HepG2 (cell line): ENCODE measurements around the gene LGI4.

Source experiments
- CBX2 ChIP-seq, 2 experiments: fragments of 200-600 bp in 1 of 2; sonication (generic); formaldehyde crosslinking in 1 of 2; IDR thresholded peaks; 2 replicates each; pipeline versions ENCODE4 v1.7.0 to v1.8.1; 2018 to 2022; ENCODE audit warnings: low read depth in 2 of 2, low read length in 1 of 2, mild to moderate bottlenecking in 1 of 2, missing genetic modification reagents in 1 of 2
- CTCF ChIP-seq: sonication (generic); formaldehyde crosslinking; IDR thresholded peaks from 2 replicates; pipeline ENCODE4 v1.5.0; 2020; ENCODE audit warnings: mild to moderate bottlenecking, missing genetic modification reagents, moderate library complexity
- JUND ChIP-seq: sonication (generic); formaldehyde crosslinking; IDR thresholded peaks from 2 replicates; pipeline ENCODE4 v1.8.0; 2022; ENCODE audit warnings: mild to moderate bottlenecking, missing genetic modification reagents
- MAZ ChIP-seq, 2 experiments: sonication (generic) in 1 of 2; formaldehyde crosslinking in 1 of 2; IDR thresholded peaks; 2 replicates each; pipeline versions ENCODE4 v1.5.0 to v1.6.1; 2012 to 2020; ENCODE audit warnings: low read depth in 2 of 2, mild to moderate bottlenecking in 2 of 2, borderline replicate concordance in 1 of 2, improper control_type of control experiment in 1 of 2, low read length in 1 of 2, missing genetic modification reagents in 1 of 2, moderate library complexity in 1 of 2
- NFATC3 ChIP-seq: sonication (generic); formaldehyde crosslinking; IDR thresholded peaks from 2 replicates; pipeline ENCODE4 v1.5.1; 2020; ENCODE audit warnings: mild to moderate bottlenecking, missing genetic modification reagents
- POLR2A ChIP-seq, 2 experiments: IDR thresholded peaks; 2 replicates each; pipeline ENCODE4 v1.6.1; 2011; ENCODE audit warnings: low read depth in 2 of 2, low read length in 2 of 2, mild to moderate bottlenecking in 1 of 2, moderate library complexity in 1 of 2; ENCODE audit not compliant: insufficient read depth in 1 of 2
- RAD21 ChIP-seq: fragments of 450-650 bp; formaldehyde crosslinking; IDR thresholded peaks from 2 replicates; pipeline ENCODE4 v1.5.0; 2020; ENCODE audit warnings: mild to moderate bottlenecking
- SP1 ChIP-seq, 2 experiments: fragments of 450-650 bp in 1 of 2; sonication (generic) in 1 of 2; formaldehyde crosslinking in 1 of 2; IDR thresholded peaks; 2 replicates each; pipeline versions ENCODE4 v1.4.0 to v1.6.1; 2016 to 2020; ENCODE audit warnings: missing genetic modification reagents in 1 of 2
- SP4 ChIP-seq: sonication (generic); formaldehyde crosslinking; IDR thresholded peaks from 2 replicates; pipeline ENCODE4 v1.8.1; 2023; ENCODE audit warnings: mild to moderate bottlenecking, missing genetic modification reagents
- TFE3 ChIP-seq: IDR thresholded peaks from 2 replicates; pipeline ENCODE4 v1.6.1; 2016
- ZNF644 ChIP-seq: IDR thresholded peaks from 2 replicates; pipeline ENCODE4 v1.6.1; 2016; ENCODE audit warnings: low read depth
- ZSCAN30 ChIP-seq: sonication (generic); formaldehyde crosslinking; IDR thresholded peaks from 2 replicates; pipeline ENCODE4 v1.5.0; 2020; ENCODE audit warnings: mild to moderate bottlenecking, missing genetic modification reagents
- TF ChIP-seq, protein P1 (sequence below): sonication (generic); formaldehyde crosslinking; IDR thresholded peaks from 2 replicates; pipeline ENCODE4 v1.4.0; 2020; ENCODE audit warnings: mild to moderate bottlenecking, missing genetic modification reagents

DNA sequence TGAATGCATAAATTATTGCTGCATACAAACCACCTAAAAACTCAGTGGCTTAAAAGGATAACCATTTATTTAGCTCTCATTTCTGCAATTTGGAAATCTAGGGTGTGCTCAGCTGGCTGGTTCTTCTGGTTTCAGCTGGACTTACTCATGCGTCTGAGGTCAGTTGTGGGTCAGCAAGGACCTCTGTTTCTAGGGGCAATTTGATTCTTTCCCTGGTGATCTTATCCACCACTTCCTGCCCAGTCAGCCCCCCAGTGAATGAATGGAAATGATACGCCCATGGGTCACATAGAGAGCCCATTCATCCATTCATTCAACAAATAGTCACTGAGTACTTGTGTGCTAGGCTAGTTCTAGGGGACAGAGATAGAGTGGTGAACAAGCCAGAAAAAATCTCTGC is 29.6 kb upstream of the LGI4 start:
- TF ChIP-seq NFATC3 (CRISPR knock-in tag) (no peak), SP4 (no peak), JUND (CRISPR knock-in tag) (no peak), POLR2A (IDR thresholded peaks at IDR 0.05; ENCODE audit: insufficient read depth in 1 of 2, low read depth in 2 of 2, low read length in 2 of 2) (no peak), ZNF644 (no peak), CTCF (no peak), RAD21 (CRISPR knock-in tag) (no peak), ZSCAN30 (CRISPR knock-in tag) (no peak), MAZ (IDR thresholded peaks at IDR 0.05; ENCODE audit: borderline replicate concordance, low read depth, low read length) (no peak), MAZ (CRISPR knock-in tag; IDR thresholded peaks at IDR 0.05; ENCODE audit: low read depth) (no peak), SP1 (IDR thresholded peaks at IDR 0.05) (no peak), SP1 (CRISPR knock-in tag; IDR thresholded peaks at IDR 0.05) (no peak), TFE3 (CRISPR knock-in tag) (no peak), CBX2 (IDR thresholded peaks at IDR 0.05; ENCODE audit: low read depth, low read length) (no peak), CBX2 (CRISPR knock-in tag; IDR thresholded peaks at IDR 0.05; ENCODE audit: low read depth) (no peak)
- TF ChIP-seq, protein P1, sequence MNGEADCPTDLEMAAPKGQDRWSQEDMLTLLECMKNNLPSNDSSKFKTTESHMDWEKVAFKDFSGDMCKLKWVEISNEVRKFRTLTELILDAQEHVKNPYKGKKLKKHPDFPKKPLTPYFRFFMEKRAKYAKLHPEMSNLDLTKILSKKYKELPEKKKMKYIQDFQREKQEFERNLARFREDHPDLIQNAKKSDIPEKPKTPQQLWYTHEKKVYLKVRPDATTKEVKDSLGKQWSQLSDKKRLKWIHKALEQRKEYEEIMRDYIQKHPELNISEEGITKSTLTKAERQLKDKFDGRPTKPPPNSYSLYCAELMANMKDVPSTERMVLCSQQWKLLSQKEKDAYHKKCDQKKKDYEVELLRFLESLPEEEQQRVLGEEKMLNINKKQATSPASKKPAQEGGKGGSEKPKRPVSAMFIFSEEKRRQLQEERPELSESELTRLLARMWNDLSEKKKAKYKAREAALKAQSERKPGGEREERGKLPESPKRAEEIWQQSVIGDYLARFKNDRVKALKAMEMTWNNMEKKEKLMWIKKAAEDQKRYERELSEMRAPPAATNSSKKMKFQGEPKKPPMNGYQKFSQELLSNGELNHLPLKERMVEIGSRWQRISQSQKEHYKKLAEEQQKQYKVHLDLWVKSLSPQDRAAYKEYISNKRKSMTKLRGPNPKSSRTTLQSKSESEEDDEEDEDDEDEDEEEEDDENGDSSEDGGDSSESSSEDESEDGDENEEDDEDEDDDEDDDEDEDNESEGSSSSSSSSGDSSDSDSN (CRISPR knock-in tag) = no peak
